G401 (cell line): ENCODE results near the gene NATD1. TPM values are rescaled to one million over a fixed set of nuclear protein-coding genes. Genes with fewer than 3 reads are reported as not detected.

Experiments used
- DNase-seq: peaks from one replicate; pipeline ENCODE4 v3.0.0-alpha.2; 2015; ENCODE audit warnings: low spot score
- in situ Hi-C: cut with HindIII; loops from 2 replicates; pipeline ENCODE4 v1.10.0; 2016; ENCODE audit warnings: low sequenced_read_pairs, mixed read lengths
- total RNA-seq: library from RNA; depleted of rRNA; stranded (reverse); fragments of >200 nt; shearing (Covaris generic); gene quantifications from 2 replicates; pipeline ENCODE4 v1.2.3, GENCODE V29; 2014

Gene NATD1
- total RNA-seq, 1 experiment from 2014 or later: 3.4 TPM

- in situ Hi-C loops: no loop called here
- peak; percentile 23 for DNase-seq
These were observed 3.1 kb downstream of the NATD1 start for GRCh38 chr17:21249920-21250703.

- no peak for DNase-seq
- in situ Hi-C loops: no loop called here
These were observed 4.0 kb downstream of the NATD1 start for GRCh38 chr17:21249086-21249795.

GRCh38 chr17:21248500-21248899 is 4.7 kb downstream of the NATD1 start:
- in situ Hi-C loops: no loop called here
- no peak for DNase-seq

- no peak for DNase-seq
- in situ Hi-C loops: no loop called here
These were observed 5.5 kb downstream of the NATD1 start for GRCh38 chr17:21247552-21248258.

- in situ Hi-C loops: no loop called here
- no peak for DNase-seq
These were observed 6.5 kb downstream of the NATD1 start for GRCh38 chr17:21246698-21247097.

GRCh38 chr17:21245639-21246084 is 7.5 kb downstream of the NATD1 start:
- in situ Hi-C loops: no loop called here
- DNase-seq: no peak

GRCh38 chr17:21243516-21244303 is 9.5 kb downstream of the NATD1 start:
- no peak for DNase-seq
- in situ Hi-C loops: no loop called here

GRCh38 chr17:21242780-21243515 is 10.3 kb downstream of the NATD1 start:
- no peak for DNase-seq
- in situ Hi-C loops: no loop called here

- DNase-seq: no peak
- in situ Hi-C loops: no loop called here
These were observed 11.0 kb downstream of the NATD1 start for GRCh38 chr17:21242026-21242697.

GRCh38 chr17:21241564-21241963 is 11.6 kb downstream of the NATD1 start:
- in situ Hi-C loops: no loop called here
- DNase-seq: no peak

- in situ Hi-C loops: no loop called here
- no peak for DNase-seq
These were observed 12.7 kb downstream of the NATD1 start for GRCh38 chr17:21240369-21241055.

GRCh38 chr17:21239680-21240368 is 13.4 kb downstream of the NATD1 start:
- DNase-seq: peak; percentile 23

GRCh38 chr17:21235921-21236320 is 17.3 kb downstream of the NATD1 start:
- in situ Hi-C loops: no loop called here
- DNase-seq: no peak

More at GRCh38 chr17:21239680-21240368, 13.4 kb downstream of the NATD1 start:
- in situ Hi-C loops: no loop called here

- in situ Hi-C loops: no loop called here
These were observed 19.4 kb downstream of the NATD1 start for GRCh38 chr17:21233581-21234347.

GRCh38 chr17:21232033-21232749 is 21.0 kb downstream of the NATD1 start:
- in situ Hi-C loops: no loop called here
- DNase-seq: no peak

More at GRCh38 chr17:21233581-21234347, 19.4 kb downstream of the NATD1 start:
- DNase-seq: no peak

- DNase-seq: no peak
- in situ Hi-C loops: no loop called here
These were observed 21.7 kb downstream of the NATD1 start for GRCh38 chr17:21231533-21231932.
